ENCODE data around the gene BCR.

- TF ChIP-seq CTCF (conservative IDR thresholded peaks at IDR 0.05 in 1 of 2, IDR thresholded peaks at IDR 0.05 in 1 of 2; ENCODE audit: low read depth in 1 of 2, low read length in 2 of 2) (no peak), EZH2 (IDR thresholded peaks at IDR 0.05; ENCODE audit: low read length, missing control alignments) (no peak)
Observed at GRCh38 chr22:23212061-23213021, 32.0 kb downstream of the BCR start.
